HFFc6 (cell line): Measurements from ENCODE around the gene PHLDB2. TPM values are rescaled to one million over a fixed set of nuclear protein-coding genes. Genes with fewer than 3 reads are reported as not detected.

ENCODE experiments used
- DNase-seq: peaks from one replicate; pipeline ENCODE4 v3.0.0-alpha.2; 2018
- H3K27ac Mint-ChIP-seq: 2 replicates; pipeline ENCODE4 v1.8.0; 2020; ENCODE audit warnings: mild to moderate bottlenecking, mixed read lengths
- H3K27me3 Mint-ChIP-seq: 2 replicates; pipeline ENCODE4 v1.8.0; 2021; ENCODE audit warnings: mild to moderate bottlenecking, moderate library complexity, mixed read lengths; ENCODE audit not compliant: insufficient read depth
- H3K36me3 Mint-ChIP-seq: 2 replicates; pipeline ENCODE4 v1.8.0; 2021; ENCODE audit warnings: low read depth, mixed read lengths
- H3K4me1 Mint-ChIP-seq: 2 replicates; pipeline ENCODE4 v1.8.0; 2020; ENCODE audit warnings: low read depth, mixed read lengths
- H3K4me3 Mint-ChIP-seq: 2 replicates; pipeline ENCODE4 v1.8.0; 2020; ENCODE audit warnings: mild to moderate bottlenecking, moderate library complexity, mixed read lengths
- H3K9me3 Mint-ChIP-seq: 2 replicates; pipeline ENCODE4 v1.8.0; 2020; ENCODE audit warnings: mild to moderate bottlenecking, mixed read lengths
- CTCF ChIP-seq: fragments of 200-600 bp; sonication (generic); IDR thresholded peaks from 2 replicates; pipeline ENCODE4 v1.5.0; 2021; ENCODE audit warnings: antibody characterized with exemption, mild to moderate bottlenecking
- total RNA-seq, 6 experiments: library from RNA; stranded (reverse); fragmentation: NEBNext Ultra II Directional; extraction: Animal tissue kit (Norgen Biotek cat#: 25700); gene quantifications; 2 replicates in 1 of 6; 3 replicates in 5 of 6; pipeline ENCODE4 v1.2.3, GENCODE V29; 2021

Gene PHLDB2
- total RNA-seq, 6 experiments from 2014 or later = 35.4 to 55.9 (median 37.6) TPM

- Mint-ChIP-seq H3K27me3 (peaks cover 4% of the 10 kb centered on the region; the same call in 1 of the 2 replicates), H3K4me1 (peaks cover 55% of the 10 kb centered on the region), H3K4me3 (no peak overlapping the region), H3K36me3 (peaks cover 30% of the 10 kb centered on the region), H3K9me3 (peaks cover 8% of the 10 kb centered on the region; the same call in 1 of the 2 replicates), H3K27ac (peak overlapping the region; percentile 21; the same call in 1 of the 2 replicates)
- peak; percentile 55 for DNase-seq
- TF ChIP-seq CTCF = peak; percentile 76
Measured at GRCh38 chr3:111895071-111895470, 36.0 kb downstream of the PHLDB2 start.

GRCh38 chr3:111899966-111900365, 40.9 kb downstream of the PHLDB2 start:
- peaks cover 53% of the 10 kb centered on the region for H3K36me3 Mint-ChIP-seq
- no peak overlapping the region for H3K27ac Mint-ChIP-seq
- H3K27me3 Mint-ChIP-seq = 0 out of 2 replicates have a peak, but pooled peaks cover 2% of the 10 kb centered on the region
- no peak for DNase-seq
- H3K9me3 Mint-ChIP-seq = peaks cover 8% of the 10 kb centered on the region; the same call in 1 of the 2 replicates
- H3K4me1 Mint-ChIP-seq = peaks cover 69% of the 10 kb centered on the region
- H3K4me3 Mint-ChIP-seq = no peak overlapping the region
- no peak for TF ChIP-seq CTCF

- Mint-ChIP-seq H3K27me3 (0 out of 2 replicates have a peak, but pooled peaks cover 3% of the 10 kb centered on the region), H3K4me1 (peaks cover 83% of the 10 kb centered on the region), H3K4me3 (no peak overlapping the region; the same call in 1 of the 2 replicates), H3K9me3 (peaks cover 8% of the 10 kb centered on the region; the same call in 1 of the 2 replicates), H3K36me3 (peaks cover 58% of the 10 kb centered on the region), H3K27ac (peak overlapping the region; percentile 83)
- DNase-seq = no peak
- TF ChIP-seq CTCF = no peak
Measured at GRCh38 chr3:111901637-111902036, 42.6 kb downstream of the PHLDB2 start.

- Mint-ChIP-seq H3K4me1 (peaks cover 87% of the 10 kb centered on the region), H3K4me3 (no peak overlapping the region), H3K27ac (peak overlapping the region; percentile 92), H3K9me3 (peaks cover 8% of the 10 kb centered on the region; the same call in 1 of the 2 replicates), H3K27me3 (0 out of 2 replicates have a peak, but pooled peaks cover 3% of the 10 kb centered on the region), H3K36me3 (peaks cover 61% of the 10 kb centered on the region)
- no peak for DNase-seq
- TF ChIP-seq CTCF = no peak
Measured at GRCh38 chr3:111902534-111902933, 43.5 kb downstream of the PHLDB2 start.

- Mint-ChIP-seq H3K27me3 (0 out of 2 replicates have a peak, but pooled peaks cover 3% of the 10 kb centered on the region), H3K4me3 (peak overlapping the region; percentile 48), H3K4me1 (peaks cover 85% of the 10 kb centered on the region), H3K9me3 (peaks cover 8% of the 10 kb centered on the region; the same call in 1 of the 2 replicates), H3K36me3 (peaks cover 59% of the 10 kb centered on the region), H3K27ac (peak overlapping the region; percentile 92)
- DNase-seq = peak; percentile 81
- TF ChIP-seq CTCF = no peak
Measured at GRCh38 chr3:111903067-111903511, 44.0 kb downstream of the PHLDB2 start.
